CD14-positive monocyte (primary cell): ENCODE data around the gene TAF1C. TPM values are rescaled to one million over a fixed set of nuclear protein-coding genes. Genes with fewer than 3 reads are reported as not detected.
"Not testable (repeated sequence)": the region's sequence is repeated elsewhere in the genome, so short reads cannot be mapped to it uniquely, and the experiment has no call there.

Experiments
- DNase-seq, 3 donors: peaks; one replicate each; pipeline ENCODE4 v3.0.0-alpha.2; 2011 to 2022
- H2AFZ ChIP-seq: 2 replicates; pipeline ENCODE4 v1.6.0; 2012; ENCODE audit warnings: mild to moderate bottlenecking, low read depth, low read length, inconsistent platforms; ENCODE audit not compliant: insufficient read depth, poor library complexity, severe bottlenecking
- H3K27ac ChIP-seq, 2 donors: 1 replicate in 1 of 2; 2 replicates in 1 of 2; pipeline ENCODE4 v1.5.1; 2012 to 2013; ENCODE audit warnings: low read length in 2 of 2, control low read depth in 1 of 2, inconsistent platforms in 1 of 2, low read depth in 1 of 2, mild to moderate bottlenecking in 1 of 2
- H3K27me3 ChIP-seq, 2 donors: one replicate each; pipeline versions ENCODE4 v1.6.0 to v1.6.1; 2011 to 2013; ENCODE audit warnings: low read length in 2 of 2; ENCODE audit not compliant: control insufficient read depth in 2 of 2, insufficient read depth in 2 of 2
- H3K36me3 ChIP-seq, 2 donors: replicated peaks in 1 of 2; 1 replicate in 1 of 2; 2 replicates in 1 of 2; pipeline versions ENCODE4 v1.5.1 to v1.6.1; 2012 to 2013; ENCODE audit warnings: low read length in 2 of 2, control low read depth in 1 of 2, inconsistent platforms in 1 of 2, mild to moderate bottlenecking in 1 of 2; ENCODE audit not compliant: insufficient read depth in 2 of 2, control insufficient read depth in 1 of 2
- H3K4me1 ChIP-seq, 2 donors: 1 replicate in 1 of 2; 2 replicates in 1 of 2; pipeline versions ENCODE4 v1.5.1 to v1.6.1; 2012 to 2013; ENCODE audit warnings: low read length in 2 of 2, control low read depth in 1 of 2, inconsistent platforms in 1 of 2, mild to moderate bottlenecking in 1 of 2, moderate library complexity in 1 of 2; ENCODE audit not compliant: insufficient read depth in 2 of 2, control insufficient read depth in 1 of 2
- H3K4me2 ChIP-seq: replicated peaks from 2 replicates; pipeline ENCODE3; 2012; ENCODE audit warnings: low read length, moderate library complexity, mild to moderate bottlenecking; ENCODE audit not compliant: poor library complexity, severe bottlenecking; ENCODE audit errors: extremely low read depth
- H3K4me3 ChIP-seq, 3 experiments: fragments of 200-600 bp in 1 of 3; sonication (generic) in 1 of 3; replicated peaks in 1 of 3; 1 replicate in 2 of 3; 2 replicates in 1 of 3; pipeline ENCODE4 v1.5.1; 2011 to 2013; ENCODE audit warnings: low read length in 3 of 3, mild to moderate bottlenecking in 3 of 3, control low read depth in 2 of 3, low read depth in 2 of 3, inconsistent platforms in 1 of 3, moderate library complexity in 1 of 3
- H3K79me2 ChIP-seq: 2 replicates; pipeline ENCODE4 v1.6.0; 2012; ENCODE audit warnings: mild to moderate bottlenecking, control low read depth, inconsistent platforms, low read length, moderate library complexity; ENCODE audit not compliant: insufficient read depth
- H3K9ac ChIP-seq: 2 replicates; pipeline ENCODE4 v1.6.0; 2017; ENCODE audit warnings: low read length, mild to moderate bottlenecking; ENCODE audit not compliant: insufficient read depth, poor library complexity, severe bottlenecking
- H3K9me3 ChIP-seq, 2 donors: replicated peaks in 1 of 2; 1 replicate in 1 of 2; 2 replicates in 1 of 2; pipeline versions ENCODE4 v1.5.1 to v1.6.1; 2012 to 2013; ENCODE audit warnings: low read length in 2 of 2, control low read depth in 1 of 2; ENCODE audit not compliant: control insufficient read depth in 1 of 2, insufficient read depth in 1 of 2
- H4K20me1 ChIP-seq: 2 replicates; pipeline ENCODE4 v1.6.0; 2012; ENCODE audit warnings: mild to moderate bottlenecking, low read length, control low read depth, moderate library complexity; ENCODE audit not compliant: insufficient read depth
- H3K27ac Mint-ChIP-seq, 7 donors: one replicate each; pipeline ENCODE4 v1.8.0; 2020; ENCODE audit warnings: mild to moderate bottlenecking in 7 of 7, mixed read lengths in 7 of 7, moderate library complexity in 6 of 7, inconsistent platforms in 2 of 7
- H3K27me3 Mint-ChIP-seq, 3 donors: one replicate each; pipeline ENCODE4 v1.8.0; 2021 to 2022; ENCODE audit warnings: low read depth in 3 of 3, mild to moderate bottlenecking in 3 of 3, mixed read lengths in 3 of 3, moderate library complexity in 3 of 3, inconsistent platforms in 1 of 3
- H3K36me3 Mint-ChIP-seq, 2 donors: one replicate each; pipeline ENCODE4 v1.8.0; 2020; ENCODE audit warnings: mixed read lengths in 2 of 2, inconsistent platforms in 1 of 2, mild to moderate bottlenecking in 1 of 2
- H3K4me1 Mint-ChIP-seq: one replicate; pipeline ENCODE4 v1.8.0; 2020; ENCODE audit warnings: mild to moderate bottlenecking, mixed read lengths
- H3K4me3 Mint-ChIP-seq, 2 donors: one replicate each; pipeline ENCODE4 v1.8.0; 2020; ENCODE audit warnings: mild to moderate bottlenecking in 2 of 2, mixed read lengths in 2 of 2, moderate library complexity in 1 of 2
- H3K9me3 Mint-ChIP-seq, 7 donors: one replicate each; pipeline ENCODE4 v1.8.0; 2020 to 2022; ENCODE audit warnings: mixed read lengths in 7 of 7, mild to moderate bottlenecking in 6 of 7, moderate library complexity in 6 of 7, inconsistent platforms in 2 of 7
- WGBS: methylation state at CpG from one replicate; pipeline ENCODE4 v1.1.5; 2013; ENCODE audit warnings: missing lambda C conversion rate; ENCODE audit not compliant: insufficient coverage; 5-methylcytosine and 5-hydroxymethylcytosine counted together
- intact Hi-C, 2 donors: fragments of 100-400 bp; cut with micrococcal nuclease; formaldehyde crosslinking; loops; one replicate each; pipeline versions ENCODE4 v1.15.0 to v1.15.1; 2023
- polyA plus RNA-seq, 3 donors: library from polyadenylated mRNA; depleted of rRNA in 1 of 3; unstranded in 2 of 3; stranded (reverse) in 1 of 3; fragments of 300-500 nt in 2 of 3; fragments of >200 nt in 1 of 3; fragmentation: Illumina TruSeq in 2 of 3; gene quantifications; 1 replicate in 2 of 3; 2 replicates in 1 of 3; pipeline ENCODE4 v1.2.3, GENCODE V29; 2012 to 2021
- TF ChIP-seq, protein P1 (sequence below): fragments of 200-600 bp; IDR thresholded peaks from one replicate; pipeline ENCODE4 v1.8.0; 2022; ENCODE audit warnings: antibody characterized with exemption, mild to moderate bottlenecking

The TAF1C gene
- polyA plus RNA-seq, 3 donors, result 4.0 to 126 (median 4.5) TPM

DNA sequence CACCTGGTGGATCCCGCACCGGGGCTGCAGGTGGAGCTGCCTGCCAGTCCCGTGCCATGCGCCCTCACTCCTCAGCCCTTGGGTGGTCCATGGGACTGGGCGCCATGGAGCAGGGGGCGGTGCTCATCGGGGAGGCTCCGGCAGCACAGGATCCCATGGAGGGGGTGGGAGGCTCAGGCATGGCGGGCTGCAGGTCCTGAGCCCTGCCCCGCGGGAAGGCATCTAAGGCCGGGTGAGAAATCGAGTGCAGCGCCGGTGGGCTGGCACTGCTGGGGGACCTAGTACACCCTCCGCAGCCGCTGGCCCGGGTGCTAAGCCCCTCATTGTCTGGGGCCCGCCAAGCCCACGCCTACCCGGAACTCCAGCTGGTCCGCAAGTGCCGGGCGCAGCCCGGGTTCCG is 17.7 kb upstream of the TAF1C start:
- H3K9ac ChIP-seq, H3K4me3 ChIP-seq, H3K4me2 ChIP-seq, H4K20me1 ChIP-seq, H3K4me1 Mint-ChIP-seq, H3K27ac Mint-ChIP-seq, H3K9me3 ChIP-seq, H3K27me3 Mint-ChIP-seq, DNase-seq, H3K79me2 ChIP-seq, H3K9me3 Mint-ChIP-seq, H2AFZ ChIP-seq, H3K36me3 Mint-ChIP-seq, H3K36me3 ChIP-seq, H3K4me3 Mint-ChIP-seq, H3K27ac ChIP-seq, intact Hi-C loops, H3K27me3 ChIP-seq, H3K4me1 ChIP-seq: not testable (repeated sequence)
- 92% methylated on average over 14 of the region's 26 CpGs for WGBS

DNA sequence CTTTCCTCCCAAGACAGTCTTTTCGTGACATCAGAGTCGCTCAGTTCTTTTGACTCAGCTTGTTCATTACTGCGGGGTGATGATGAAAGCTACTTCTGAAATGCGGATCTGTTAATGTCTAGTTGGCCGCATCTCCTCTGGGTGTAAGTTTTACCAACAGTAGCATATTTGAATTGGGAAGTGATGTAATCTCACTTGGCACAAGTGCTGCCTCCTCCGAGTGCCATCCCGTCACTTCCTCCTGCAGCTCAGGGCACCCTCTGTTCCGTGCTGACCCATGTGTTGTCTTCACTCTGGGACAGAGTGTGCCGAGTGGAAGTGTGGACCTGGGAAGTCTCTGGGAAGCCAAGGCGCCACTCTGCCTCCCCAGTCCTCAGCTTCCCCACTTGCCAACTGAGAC is 13.0 kb upstream of the TAF1C start:
- TF ChIP-seq, protein P1, sequence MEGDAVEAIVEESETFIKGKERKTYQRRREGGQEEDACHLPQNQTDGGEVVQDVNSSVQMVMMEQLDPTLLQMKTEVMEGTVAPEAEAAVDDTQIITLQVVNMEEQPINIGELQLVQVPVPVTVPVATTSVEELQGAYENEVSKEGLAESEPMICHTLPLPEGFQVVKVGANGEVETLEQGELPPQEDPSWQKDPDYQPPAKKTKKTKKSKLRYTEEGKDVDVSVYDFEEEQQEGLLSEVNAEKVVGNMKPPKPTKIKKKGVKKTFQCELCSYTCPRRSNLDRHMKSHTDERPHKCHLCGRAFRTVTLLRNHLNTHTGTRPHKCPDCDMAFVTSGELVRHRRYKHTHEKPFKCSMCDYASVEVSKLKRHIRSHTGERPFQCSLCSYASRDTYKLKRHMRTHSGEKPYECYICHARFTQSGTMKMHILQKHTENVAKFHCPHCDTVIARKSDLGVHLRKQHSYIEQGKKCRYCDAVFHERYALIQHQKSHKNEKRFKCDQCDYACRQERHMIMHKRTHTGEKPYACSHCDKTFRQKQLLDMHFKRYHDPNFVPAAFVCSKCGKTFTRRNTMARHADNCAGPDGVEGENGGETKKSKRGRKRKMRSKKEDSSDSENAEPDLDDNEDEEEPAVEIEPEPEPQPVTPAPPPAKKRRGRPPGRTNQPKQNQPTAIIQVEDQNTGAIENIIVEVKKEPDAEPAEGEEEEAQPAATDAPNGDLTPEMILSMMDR, result no peak

More for the DNA sequence above, 13.0 kb upstream of the TAF1C start:
- peaks cover 20% of the 10 kb centered on the region for H3K4me1 Mint-ChIP-seq
- H3K36me3 Mint-ChIP-seq, result no peaks in the 10 kb centered on the region
- peaks cover 0 to 2% (median 0%) of the 10 kb centered on the region in 7 donors for H3K9me3 Mint-ChIP-seq
- peak overlapping the region; percentile 67 to 73 for H3K4me3 Mint-ChIP-seq
- Histone ChIP-seq H3K9me3 (no peaks in the 10 kb centered on the region), H3K4me1 (peaks cover 15 to 20% of the 10 kb centered on the region in 2 donors), H2AFZ (peak overlapping the region; percentile 70), H3K27me3 (no peaks in the 10 kb centered on the region), H3K4me3 (peak overlapping the region in 1 of 3 experiments; percentile 39), H3K36me3 (no peaks in the 10 kb centered on the region), H4K20me1 (no peaks in the 10 kb centered on the region), H3K27ac (peak overlapping the region; percentile 26 to 77), H3K4me2 (peak overlapping the region; percentile 59), H3K79me2 (no peaks in the 10 kb centered on the region), H3K9ac (peak overlapping the region; percentile 28)
- DNase-seq, result peak; percentile 93 to 96 (median 95)
- H3K27me3 Mint-ChIP-seq, result peaks cover 2 to 8% (median 5%) of the 10 kb centered on the region in 3 donors
- intact Hi-C loops, result loop anchor here in 1 of 2 donors (10.0 kb wide), 1 partner anchor 55 kb away; the partner anchor contains the start of genes DNAAF1 and HSDL1
- 0% methylated on average over 1 of the region's 10 CpGs for WGBS
- peak overlapping the region in 6 of 7 donors; percentile 80 to 93 (median 88) for H3K27ac Mint-ChIP-seq
